NCI-H82 treated with DMSO at 0.1 percent for 48 hours (cell line): Measurements from ENCODE around the gene MLLT6.
A peak's percentile ranks its signal among the peaks of the same experiment; 100 is the strongest.
"Not testable (repeated sequence)": the region's sequence is repeated elsewhere in the genome, so short reads cannot be mapped to it uniquely, and the experiment has no call there.

Source experiments
- DNase-seq: peaks from one replicate; lab custom pipeline; 2025; ENCODE audit not compliant: unreplicated experiment; lab: John Stamatoyannopoulos, UW

The MLLT6 gene

DNA sequence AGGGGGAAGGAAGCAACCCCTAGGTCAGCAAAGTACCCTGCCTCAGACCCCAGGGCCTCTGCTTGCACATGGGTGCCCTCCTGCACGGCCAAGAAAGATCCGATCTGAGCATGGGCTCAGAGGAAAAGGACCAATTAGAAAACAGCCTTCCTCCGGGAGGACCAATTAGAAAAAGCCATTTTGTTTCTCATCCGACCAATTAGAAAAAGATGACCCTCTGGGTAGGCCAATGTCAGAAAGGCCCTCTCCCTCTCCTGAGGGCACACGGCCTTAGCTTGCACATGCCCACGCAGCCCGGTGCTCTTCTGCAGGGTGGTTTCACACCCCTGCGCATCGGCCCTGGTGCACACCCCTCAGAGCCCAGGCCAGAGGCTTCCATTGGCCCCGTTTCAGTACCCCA, 20.0 kb downstream of the MLLT6 start:
- DNase-seq = no peak

DNA sequence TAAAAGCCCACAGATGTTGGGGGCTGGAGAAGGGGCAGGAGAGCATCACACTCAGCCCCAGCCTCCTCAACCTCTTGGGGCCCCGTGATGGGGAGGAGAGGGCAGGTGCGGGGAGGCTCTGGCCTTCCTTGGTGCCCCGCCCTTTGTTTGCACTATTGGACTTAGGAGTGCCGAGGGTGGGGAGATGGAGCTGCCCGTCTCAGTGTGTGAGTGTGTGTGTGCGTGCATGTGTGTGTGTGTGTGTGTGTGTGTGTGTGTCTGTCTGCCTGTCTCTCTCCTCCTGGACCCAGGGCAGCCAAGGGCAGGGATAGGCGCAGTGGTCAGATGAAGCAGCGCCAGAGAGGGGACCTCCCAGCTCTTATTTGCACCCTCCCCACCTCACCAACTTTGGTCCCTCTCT, 21.1 kb downstream of the MLLT6 start:
- DNase-seq = not testable (repeated sequence)

DNA sequence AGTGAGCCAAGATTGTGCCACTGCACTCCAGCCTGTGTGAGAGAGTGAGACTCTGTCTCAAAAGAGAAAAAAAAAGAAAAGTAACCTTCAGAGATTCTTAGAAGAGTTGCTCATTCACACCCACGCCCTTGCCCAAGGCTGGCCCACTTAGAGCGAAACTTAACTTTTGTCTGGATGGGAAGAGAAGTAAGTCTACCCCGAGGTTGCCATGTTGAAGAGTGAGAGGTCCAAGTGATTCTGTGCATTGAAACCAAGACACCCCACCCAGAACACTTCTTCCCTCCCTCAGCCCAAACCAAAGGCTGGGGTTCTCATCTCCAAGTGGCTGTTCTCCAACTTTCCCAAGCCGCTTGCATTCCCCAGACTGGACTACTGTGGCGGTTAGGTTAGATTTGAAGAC, 22.7 kb downstream of the MLLT6 start:
- DNase-seq = no peak

DNA sequence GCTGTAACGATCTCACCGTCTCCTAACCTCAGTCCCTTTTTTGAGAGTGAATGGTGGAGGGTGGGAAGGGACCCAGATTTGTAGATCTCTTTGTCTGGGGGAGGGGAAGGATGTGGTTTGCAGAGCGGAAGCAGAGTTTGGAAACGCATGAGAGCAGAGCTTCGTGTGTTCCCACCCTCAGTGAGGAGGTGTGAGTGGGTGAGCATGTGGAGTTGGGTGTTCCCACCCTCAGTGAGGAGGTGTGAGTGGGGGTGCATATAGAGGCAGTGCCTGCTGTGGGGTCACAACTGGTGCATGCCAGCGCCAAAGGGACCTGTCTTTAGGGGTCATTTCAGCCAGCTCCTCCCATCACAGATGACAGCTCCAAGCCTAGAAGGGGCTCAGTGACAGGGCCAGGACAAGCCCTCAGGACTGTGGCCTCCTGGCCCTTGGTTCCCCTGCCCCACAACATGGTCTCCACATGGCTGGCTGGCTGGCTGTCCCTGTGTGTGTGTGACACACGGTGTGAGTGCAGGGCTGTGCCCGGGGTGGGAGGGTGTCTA, 23.3 kb downstream of the MLLT6 start:
- DNase-seq = no peak

DNA sequence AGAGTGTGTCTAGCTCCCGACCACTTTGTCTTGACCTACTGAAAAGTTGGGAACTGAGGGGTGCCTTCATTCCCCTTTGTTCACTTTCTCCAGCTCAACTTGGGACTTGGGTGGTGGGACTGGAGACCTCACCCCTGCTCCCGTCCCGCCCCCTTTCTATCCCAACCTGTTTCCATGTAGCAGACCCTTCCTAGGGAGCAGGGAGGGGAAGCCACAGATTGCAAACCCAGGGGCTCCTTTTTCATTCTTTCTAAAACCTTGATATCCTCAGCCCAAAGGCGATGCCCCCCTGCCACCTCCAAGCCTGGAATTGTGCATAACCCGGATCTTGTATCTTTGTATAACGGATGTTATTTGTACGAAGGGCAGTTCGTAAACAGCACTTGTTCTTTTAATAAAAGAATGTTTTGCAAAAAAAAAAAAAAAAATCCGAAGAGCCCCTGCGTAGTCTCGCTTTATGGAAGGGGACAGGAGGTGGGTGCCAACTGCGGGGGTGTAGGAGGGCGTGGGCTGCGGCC, 24.4 kb downstream of the MLLT6 start:
- DNase-seq = no peak

DNA sequence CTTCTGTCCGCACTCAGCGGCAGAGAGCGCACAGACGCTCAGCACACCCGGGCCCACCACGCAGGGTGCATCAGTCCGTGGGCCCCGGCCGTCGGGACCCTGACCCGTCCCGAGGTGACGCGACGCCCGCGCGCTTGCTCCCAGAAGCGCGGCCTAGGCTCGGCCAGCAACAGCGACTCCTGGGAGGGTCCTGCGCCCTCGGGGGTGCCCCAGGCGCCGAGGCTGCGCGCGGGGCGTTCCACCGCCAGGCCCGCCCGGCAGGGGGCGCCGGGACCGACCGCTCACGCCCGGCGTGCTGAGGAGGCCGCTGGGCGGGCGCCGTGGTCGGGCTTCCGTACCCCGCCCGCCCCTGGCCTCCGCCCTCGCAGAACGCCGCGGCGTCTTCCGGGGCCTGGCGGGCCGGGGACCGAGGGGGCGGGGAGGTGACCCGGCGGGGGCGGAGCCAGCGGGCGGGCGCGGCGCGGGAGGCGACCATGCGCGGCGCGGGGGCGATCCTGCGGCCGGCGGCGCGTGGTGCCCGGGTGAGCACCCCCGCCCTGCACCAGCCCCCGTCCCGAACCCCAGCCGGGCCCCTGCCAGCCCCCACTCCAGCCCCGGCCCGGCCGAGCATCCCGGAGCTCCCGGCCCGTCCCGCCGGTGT, 24.9 kb downstream of the MLLT6 start, which contains the start of gene CISD3:
CISD3 (plus strand) TSS at position 456 of the 640 bp plus-strand sequence; CDS start at position 474, 18 bp downstream.
- peak; percentile 72 for DNase-seq

DNA sequence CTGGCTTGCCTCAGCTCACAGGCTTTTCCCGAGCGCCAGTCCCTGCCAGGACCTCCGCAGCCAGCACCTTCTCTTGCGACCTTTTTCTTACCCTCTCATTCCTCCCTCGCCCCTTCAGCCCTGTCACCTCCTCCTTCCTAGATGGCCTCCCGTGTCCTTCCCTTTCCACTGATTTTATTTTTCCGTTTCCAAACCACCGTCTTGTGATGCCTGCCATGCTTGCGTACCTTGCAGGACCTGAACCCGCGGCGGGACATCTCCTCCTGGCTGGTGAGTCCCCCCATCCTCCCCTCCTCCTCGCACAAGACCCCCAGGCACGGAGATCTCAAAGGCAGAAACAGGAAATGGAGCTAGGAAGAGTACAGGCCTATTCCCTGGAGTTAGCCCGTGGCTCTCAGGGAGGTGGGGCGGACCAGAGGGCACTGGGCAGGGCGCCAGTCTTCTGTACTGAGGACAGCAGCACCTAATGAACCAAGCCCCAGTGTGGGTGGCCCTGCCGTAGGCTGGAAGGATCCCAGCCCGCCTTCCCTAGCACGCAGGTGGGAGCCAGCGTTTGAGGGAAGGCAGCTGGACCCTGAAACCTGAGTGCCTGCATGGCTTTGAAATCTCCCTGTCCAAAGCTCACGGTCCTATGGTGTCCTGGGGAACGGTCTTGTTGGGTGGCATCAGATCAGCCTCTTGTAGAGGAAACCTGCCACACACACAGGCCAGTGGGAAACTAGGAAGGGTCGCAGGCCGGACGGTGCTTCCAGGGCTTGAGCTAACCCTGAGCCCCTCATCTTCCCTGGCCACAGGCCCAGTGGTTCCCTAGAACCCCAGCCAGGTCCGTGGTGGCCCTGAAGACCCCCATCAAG, 25.7 kb downstream of the MLLT6 start:
- DNase-seq = no peak

DNA sequence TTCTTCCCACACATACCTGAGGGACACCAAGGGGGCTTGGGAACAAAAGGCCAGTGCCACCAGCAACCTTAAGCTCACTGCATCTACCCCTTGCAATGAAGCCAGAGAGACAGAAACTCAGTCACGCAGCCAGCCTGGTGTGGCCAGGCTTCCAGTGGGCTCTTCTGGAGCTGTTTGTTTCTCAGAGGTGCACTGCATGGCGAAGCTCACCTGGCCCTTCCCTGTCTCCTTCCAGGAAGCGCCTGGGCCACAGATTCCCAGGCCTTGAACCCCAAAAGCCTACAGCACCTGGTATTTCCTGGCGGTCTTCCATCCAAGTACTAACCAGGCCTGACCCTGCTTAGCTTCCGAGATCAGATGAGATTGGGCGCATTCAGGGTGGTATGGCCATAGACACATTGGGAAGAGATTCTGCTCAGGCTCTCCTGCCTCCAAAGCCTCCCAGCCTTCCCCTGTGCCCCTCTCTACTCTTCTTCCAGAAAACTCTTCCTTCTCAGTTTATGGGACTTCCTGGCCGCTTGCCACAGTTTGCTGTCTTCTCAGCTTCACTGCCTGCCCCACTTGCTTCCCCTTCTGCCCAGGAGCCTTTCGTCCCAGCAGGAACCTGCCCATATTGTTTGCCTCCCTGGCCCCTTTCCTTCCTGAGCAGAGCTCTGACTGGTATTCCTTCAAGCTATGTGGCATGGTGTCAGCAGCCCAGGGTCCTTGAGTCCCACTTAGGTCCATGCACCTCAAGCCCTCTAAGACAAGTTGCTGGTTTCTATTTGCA, 26.6 kb downstream of the MLLT6 start:
- no peak for DNase-seq

DNA sequence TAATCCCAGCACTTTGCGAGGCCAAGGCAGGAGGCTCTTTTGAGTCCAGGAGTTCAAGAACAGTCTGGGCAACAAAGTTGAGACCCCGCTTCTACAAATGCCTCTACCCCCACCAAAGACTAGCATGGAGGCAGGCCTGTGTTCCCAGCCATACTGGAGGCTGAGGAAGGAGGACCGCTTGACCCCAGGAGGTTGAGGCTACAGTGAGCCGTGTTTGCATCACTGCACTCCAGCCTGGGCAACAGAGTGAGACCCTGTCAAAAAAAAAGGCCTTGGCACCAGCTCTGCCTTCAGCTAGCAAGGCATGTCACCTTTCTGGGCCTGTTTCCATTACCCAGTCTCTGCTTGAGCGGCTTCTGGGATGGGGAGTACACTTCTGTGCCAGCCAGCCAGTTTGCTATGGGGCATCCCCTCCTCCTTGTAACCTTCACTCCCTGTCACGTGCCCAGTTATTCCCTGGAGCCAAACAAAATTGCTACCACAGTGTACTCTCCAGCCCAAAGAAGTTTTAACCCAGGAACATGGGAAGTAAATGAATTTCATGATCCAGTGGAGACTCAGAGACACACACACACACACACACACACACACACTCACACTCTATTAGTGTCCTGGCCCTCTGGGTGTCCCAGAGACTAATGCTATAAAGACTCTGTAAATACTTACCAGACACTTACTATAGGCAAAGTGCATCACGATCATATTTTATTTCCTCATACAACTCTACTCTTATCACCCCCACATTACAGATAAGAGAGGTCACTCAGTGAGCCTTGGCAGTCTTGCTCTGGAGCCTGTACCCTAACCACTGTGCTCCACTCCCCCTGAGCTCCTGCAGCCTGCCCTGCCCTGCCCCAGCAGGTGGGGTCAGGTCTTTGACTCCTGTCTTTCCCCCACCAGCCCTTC, 27.6 kb downstream of the MLLT6 start:
- no peak for DNase-seq

DNA sequence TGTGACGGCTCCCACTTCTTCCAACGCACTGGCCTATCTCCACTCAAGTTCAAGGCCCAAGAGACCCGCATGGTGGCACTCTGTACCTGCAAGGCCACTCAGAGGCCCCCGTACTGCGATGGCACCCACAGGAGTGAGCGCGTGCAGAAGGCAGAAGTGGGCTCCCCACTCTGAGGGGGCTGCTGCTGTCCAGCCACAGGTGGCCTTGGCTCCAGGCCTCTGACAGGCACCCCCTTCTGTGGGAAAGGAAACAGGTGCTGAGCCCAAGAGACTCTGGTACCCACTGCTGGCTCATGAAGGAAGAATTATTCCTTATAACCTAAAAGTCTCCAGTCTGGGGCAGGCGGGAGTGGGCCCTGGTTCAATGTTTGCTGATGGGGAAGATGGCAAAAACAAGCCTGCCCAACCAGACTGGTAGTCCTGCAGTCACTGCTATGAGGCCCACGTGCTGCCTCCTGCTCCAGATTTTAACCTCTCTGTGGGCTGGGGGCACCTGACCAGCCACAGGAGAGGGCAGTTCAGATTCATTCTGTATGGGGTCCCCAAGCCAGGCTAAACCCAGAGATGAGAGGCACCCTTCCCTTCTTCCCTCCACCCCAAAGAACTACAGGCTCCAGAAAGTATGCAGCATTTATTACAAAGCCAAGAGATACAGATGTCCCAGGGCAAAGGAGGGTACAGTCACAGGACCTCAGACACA, 28.4 kb downstream of the MLLT6 start:
- DNase-seq = no peak

DNA sequence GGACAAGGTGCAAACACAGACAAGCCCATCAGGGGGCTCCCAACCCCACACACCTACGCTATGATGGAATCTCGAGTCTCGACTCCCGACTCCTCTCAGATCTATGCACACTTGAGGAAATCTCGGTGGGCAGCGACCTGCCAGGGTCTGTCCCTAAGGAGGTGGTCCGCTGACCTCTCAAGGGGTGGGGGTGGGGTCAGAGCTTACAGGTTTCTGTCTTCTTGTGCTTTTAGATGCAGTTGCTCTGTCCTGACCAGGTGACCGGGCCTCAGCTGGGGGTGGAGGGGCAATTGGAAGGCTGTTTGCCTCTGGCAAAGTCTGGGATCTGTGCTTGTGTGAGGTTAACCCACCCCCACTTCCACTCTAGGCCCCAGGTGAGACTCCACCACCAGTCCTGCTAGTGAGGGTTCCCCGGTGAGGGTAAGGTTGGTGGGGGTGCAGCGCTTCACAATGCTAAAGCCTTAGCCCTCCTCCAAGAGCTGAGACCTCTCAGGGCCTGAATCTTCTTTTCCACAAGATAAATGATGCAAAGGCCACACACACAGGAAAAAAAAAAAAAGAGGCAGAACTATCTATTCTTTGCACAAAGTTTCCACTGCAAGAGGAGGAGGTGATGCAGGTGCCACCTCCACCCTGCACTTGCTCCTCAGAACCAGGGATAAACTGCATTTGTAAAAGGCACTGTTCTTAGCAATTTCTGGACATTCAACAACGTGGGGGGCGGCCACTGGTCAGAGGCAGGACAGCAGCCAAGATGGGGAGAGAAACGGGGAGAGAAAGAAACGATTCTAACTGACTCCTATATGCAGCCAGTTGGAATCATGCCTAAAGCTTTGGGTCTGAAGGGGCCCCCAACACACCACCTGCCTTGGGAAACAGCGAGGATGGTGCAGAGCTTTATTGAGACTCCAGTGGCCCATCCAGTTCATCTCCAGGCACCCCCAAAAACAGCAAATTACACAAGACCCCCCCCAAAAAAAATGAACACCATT, 29.2 kb downstream of the MLLT6 start:
- DNase-seq = no peak

DNA sequence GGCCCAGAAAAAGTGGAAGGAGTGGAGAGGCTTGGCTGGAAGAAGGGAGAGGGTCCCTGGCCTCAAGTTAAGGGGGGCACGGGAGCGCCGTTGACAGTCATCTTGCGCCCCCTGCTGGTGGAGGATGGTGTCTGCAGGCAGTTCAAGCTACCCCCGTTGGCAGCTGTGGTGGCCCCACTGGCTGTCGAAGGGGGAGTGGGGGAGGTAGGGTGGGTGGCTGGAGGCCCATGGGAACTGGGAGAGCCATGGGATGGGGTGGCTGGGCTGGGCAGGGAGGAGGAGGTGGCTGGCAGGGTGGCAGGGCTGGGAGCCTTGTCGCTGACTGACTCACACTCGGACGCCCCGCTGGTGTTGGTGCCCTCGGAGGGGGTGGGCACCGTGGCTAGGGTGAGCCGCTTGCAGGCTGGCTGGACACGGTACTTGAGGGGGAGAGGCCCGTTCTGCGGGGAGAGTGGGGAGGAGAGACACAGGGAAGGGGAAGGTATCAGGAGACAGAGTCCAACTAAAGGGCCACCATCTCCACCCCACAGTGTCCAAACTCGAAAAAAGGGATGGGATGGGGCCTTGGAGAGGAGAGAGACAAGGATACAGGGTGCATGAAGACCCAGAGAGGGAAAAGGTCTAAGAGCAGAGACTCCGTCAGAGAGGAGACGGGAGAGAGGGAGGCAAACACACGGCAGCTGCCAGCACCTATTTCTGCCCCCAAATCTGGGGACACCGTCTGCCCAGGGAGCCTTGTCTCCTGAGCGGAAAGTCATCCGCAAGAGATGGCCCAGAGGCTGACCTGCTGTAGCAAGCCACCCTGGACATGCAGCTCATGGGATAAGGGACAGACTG, 30.3 kb downstream of the MLLT6 start:
- peak; percentile 18 for DNase-seq

DNA sequence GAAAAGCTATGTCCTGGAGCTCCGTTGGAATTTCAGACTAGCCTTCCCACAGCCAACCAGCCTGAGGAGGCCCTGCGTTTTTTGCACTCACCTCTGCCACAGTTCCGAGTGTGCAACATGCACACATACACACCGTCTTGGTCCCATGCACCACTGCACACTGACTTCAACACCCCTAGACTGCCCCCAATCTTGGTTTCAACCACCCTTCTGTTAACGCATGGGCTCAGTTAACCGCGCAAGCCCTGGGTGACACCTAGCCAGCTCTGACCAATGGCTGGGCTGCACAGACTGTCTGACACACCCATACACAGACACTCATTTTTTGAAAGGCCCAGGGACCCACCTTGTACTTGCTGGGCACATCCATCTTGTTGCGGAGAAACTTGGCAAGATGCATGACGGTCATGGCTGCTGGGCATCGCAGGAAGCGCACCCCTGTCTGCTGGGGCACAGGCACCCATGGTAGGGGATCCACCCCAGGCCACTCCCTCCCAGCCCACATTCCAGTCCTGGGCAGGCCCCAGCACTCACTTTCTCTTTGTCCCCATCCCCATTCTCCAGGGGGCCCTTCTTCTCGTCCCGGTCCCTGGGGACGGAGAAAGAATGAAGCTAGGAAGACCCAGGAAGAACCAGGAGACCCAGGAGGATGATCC, 33.1 kb downstream of the MLLT6 start:
- no peak for DNase-seq

DNA sequence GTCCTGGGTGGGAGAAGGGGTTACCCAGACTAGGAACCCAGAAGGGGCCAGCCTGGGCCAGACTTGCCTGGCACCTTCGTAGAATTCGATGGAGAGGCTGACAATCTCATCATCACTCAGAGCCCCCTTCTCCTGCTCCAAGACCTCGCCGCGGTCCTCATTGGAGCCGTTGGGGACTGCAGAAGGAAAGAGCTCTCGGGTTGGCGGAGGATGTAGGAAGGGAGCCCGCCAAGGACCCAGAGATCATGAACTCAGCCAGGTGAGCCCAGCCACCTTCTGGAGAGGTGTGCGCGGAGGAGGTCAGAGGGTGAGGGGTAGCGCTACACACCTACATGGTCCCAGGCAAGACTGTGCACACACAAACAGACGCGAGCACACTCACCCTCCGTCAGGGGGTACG, 33.6 kb downstream of the MLLT6 start:
- DNase-seq = no peak

DNA sequence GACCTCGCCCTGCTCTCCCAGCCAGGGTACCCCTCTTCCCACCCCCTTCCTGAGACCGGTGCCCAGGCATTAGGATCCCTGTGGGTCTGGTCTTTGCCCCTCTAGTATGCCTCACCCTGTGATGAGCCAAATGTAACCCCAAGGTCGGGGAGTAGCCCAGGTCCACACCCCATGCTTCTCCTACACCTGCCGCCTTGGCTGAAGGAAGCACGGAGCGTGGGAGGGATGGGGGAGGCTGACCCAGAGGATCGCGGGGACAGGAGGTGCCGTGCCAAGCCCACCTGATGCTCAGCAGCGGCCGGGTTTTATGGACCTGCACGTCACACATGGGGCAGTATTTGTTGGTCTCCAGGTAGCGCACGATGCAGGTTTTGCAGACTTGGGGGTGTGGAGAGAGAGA, 34.2 kb downstream of the MLLT6 start:
- no peak for DNase-seq

DNA sequence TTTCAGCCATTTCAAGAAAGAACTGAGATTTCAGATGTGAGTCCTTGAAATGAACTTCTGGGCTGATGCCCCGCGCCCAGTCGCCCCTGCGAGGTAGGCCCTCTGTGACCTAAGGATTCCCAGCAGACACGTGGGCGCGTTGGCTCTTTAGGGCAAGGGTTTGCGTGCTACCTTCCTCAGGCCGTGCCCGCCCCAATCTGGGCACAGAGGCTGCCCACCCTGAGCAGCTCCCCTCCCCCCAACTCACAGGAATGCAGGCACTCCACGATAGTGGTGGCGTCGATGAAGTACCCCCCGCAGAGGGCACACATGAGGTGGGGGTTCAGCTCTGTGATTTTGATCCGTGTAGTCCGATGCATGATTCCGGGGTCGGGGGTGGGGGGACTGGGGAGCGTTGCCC, 35.0 kb downstream of the MLLT6 start:
- DNase-seq = no peak

DNA sequence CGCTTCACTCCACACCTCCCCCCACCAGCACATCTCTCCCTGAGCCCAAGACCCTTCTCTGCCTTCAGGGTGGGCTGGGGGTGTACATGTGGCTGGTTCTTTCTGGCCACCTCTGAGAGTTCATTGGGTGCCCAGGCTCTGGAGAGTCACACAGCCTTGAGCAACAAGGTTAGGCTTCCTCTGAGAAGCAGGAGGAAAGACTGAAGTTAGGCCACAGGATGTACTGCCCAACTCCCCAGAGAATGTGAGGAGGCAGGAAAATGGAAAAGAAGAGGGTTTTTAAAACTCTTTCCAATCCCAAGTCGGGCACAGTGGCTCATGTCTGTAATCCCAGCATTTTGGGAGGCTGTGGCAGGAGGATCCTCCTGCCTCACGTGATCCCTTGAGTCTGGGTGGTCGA, 35.7 kb downstream of the MLLT6 start:
- no peak for DNase-seq
